Left renal pelvis (tissue), 4 donors: ENCODE results near the gene RFK. TPM values are rescaled to one million over a fixed set of nuclear protein-coding genes. Genes with fewer than 3 reads are reported as not detected.

Source experiments
- DNase-seq, 4 donors: peaks; one replicate each; pipeline ENCODE4 v3.0.0-alpha.2; 2013; ENCODE audit warnings: low read depth in 4 of 4, low spot score in 3 of 4
- polyA plus RNA-seq, 4 donors: library from polyadenylated mRNA; unstranded; fragments of 120-200 nt; gene quantifications; one replicate each; pipeline ENCODE4 v1.2.1, GENCODE V29; 2013; ENCODE audit not compliant: insufficient read length in 4 of 4

Gene RFK
- polyA plus RNA-seq, 4 donors, result 23.1 to 36.6 (median 32.6) TPM

- DNase-seq, result no peak
Observed at GRCh38 chr9:76336027-76336426, 58.2 kb downstream of the RFK start.

Other genes with a start within 250 kb of the RFK start
- gene GCNT1, start 64.8 kb upstream of the RFK start, polyA plus RNA-seq, result 1 to 10 TPM; 1.6 to 4.8 (median 4.3) TPM